NCI-H1092 (cell line): ENCODE results near the gene HSPG2.
"Not testable (repeated sequence)": the region's sequence is repeated elsewhere in the genome, so short reads cannot be mapped to it uniquely, and the experiment has no call there.

Source experiments
- DNase-seq: peaks from one replicate; lab custom pipeline; 2025; lab: John Stamatoyannopoulos, UW

HSPG2 gene

GRCh38 chr1:21932127-21932526 is 5.0 kb downstream of the HSPG2 start:
- no peak for DNase-seq

- no peak for DNase-seq
Measured at GRCh38 chr1:21931171-21932093, 5.7 kb downstream of the HSPG2 start.

- DNase-seq, result no peak
Measured at GRCh38 chr1:21930629-21931170, 6.4 kb downstream of the HSPG2 start.

- DNase-seq, result no peak
Measured at GRCh38 chr1:21930080-21930571, 7.0 kb downstream of the HSPG2 start.

GRCh38 chr1:21927533-21928237 is 9.4 kb downstream of the HSPG2 start:
- no peak for DNase-seq

- no peak for DNase-seq
Measured at GRCh38 chr1:21926814-21927532, 10.1 kb downstream of the HSPG2 start.

GRCh38 chr1:21926065-21926464 is 11.0 kb downstream of the HSPG2 start:
- no peak for DNase-seq

- no peak for DNase-seq
Measured at GRCh38 chr1:21925334-21925940, 11.7 kb downstream of the HSPG2 start.

- DNase-seq, result no peak
Measured at GRCh38 chr1:21924503-21925005, 12.6 kb downstream of the HSPG2 start.

- no peak for DNase-seq
Measured at GRCh38 chr1:21922090-21923013, 14.8 kb downstream of the HSPG2 start.

- no peak for DNase-seq
Measured at GRCh38 chr1:21921100-21921875, 15.8 kb downstream of the HSPG2 start.

GRCh38 chr1:21919520-21919919 is 17.6 kb downstream of the HSPG2 start:
- no peak for DNase-seq

GRCh38 chr1:21917239-21917631 is 19.9 kb downstream of the HSPG2 start:
- not testable (repeated sequence) for DNase-seq

- DNase-seq, result no peak
Measured at GRCh38 chr1:21916447-21917238, 20.5 kb downstream of the HSPG2 start.

- DNase-seq, result peak; percentile 79
Measured at GRCh38 chr1:21914880-21915640, 22.1 kb downstream of the HSPG2 start.

- no peak for DNase-seq
Measured at GRCh38 chr1:21914450-21914849, 22.7 kb downstream of the HSPG2 start.

GRCh38 chr1:21913763-21914162 is 23.3 kb downstream of the HSPG2 start:
- DNase-seq, result no peak

- no peak for DNase-seq
Measured at GRCh38 chr1:21913258-21913657, 23.9 kb downstream of the HSPG2 start.
